Measurements from ENCODE around the gene SIDT1.

The SIDT1 gene

DNA sequence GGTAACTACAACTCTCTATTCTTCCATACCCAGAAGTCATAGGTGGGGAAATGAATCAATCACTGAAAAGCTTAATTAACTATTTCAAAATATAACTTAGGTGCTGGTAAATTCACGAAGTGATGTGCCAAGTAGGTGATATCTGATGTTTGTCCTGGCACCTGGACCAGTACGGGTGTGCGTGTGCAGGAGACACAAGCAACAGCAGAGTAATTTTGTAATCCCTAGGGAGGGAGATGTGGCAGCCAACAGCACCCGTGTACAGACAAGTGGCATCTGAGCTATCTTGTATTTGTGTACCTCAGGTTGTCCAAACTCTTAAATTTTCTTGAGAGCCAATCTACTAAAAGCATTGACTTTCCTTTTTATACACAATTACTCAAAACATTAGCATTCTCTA is 141.2 kb downstream of the SIDT1 start:
- Mint-ChIP-seq H3K27ac (no peak overlapping the region), H3K4me1 (no peaks in the 10 kb centered on the region), H3K9me3 (no peaks in the 10 kb centered on the region), H3K27me3 (no peaks in the 10 kb centered on the region), H3K36me3 (peaks cover 22% of the 10 kb centered on the region), H3K4me3 (no peak overlapping the region)
- no peak for DNase-seq
- CTCF ChIA-PET = no interaction called here

DNA sequence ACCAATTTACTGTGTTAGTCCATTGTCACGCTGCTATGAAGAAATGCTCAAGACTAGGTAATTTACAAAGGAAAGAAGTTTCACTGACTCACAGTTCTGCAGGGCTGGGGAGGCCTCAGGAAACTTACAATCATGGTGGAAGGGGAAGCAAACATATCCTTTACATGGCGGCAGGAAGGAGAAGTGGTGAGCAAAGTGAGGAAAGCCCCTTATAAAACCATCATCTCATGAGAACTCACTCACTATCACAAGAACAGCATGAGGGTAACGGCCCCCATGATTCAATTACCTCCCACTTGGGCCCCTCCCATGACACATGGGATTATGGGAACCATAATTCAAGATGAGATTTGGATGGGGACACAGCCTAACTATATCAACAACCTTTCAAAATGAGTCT is 143.9 kb downstream of the SIDT1 start:
- CTCF ChIA-PET = no interaction called here
- Mint-ChIP-seq H3K27ac (no peak overlapping the region), H3K27me3 (no peaks in the 10 kb centered on the region), H3K4me1 (no peaks in the 10 kb centered on the region), H3K4me3 (no peak overlapping the region), H3K9me3 (no peaks in the 10 kb centered on the region), H3K36me3 (peaks cover 20% of the 10 kb centered on the region)
- DNase-seq = no peak

DNA sequence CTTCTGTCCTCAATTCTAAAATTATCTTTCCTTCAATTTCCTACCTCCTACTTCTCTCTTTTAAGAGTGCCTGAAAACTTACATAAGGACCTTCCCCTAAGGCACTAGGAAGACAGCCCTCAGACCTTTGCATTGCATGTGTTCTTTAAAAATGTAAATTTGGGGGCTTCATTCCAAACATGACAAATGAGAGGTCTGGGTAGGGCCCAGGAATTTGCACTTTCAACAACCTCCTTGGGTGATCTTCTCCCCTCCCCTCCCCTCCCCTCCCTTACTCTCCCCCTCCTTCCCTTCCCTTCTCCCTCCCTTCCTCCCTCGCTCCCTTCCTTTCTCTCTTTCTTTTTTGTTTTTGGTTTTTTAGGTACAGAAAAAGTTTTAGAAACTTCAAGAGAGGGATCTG is 145.4 kb downstream of the SIDT1 start:
- CTCF ChIA-PET = no interaction called here
- H3K4me1 Mint-ChIP-seq = no peaks in the 10 kb centered on the region
- H3K36me3 Mint-ChIP-seq = peaks cover 19% of the 10 kb centered on the region
- H3K27me3 Mint-ChIP-seq = no peaks in the 10 kb centered on the region
- H3K27ac Mint-ChIP-seq = no peak overlapping the region
- H3K4me3 Mint-ChIP-seq = no peak overlapping the region
- no peaks in the 10 kb centered on the region for H3K9me3 Mint-ChIP-seq
- no peak for DNase-seq

DNA sequence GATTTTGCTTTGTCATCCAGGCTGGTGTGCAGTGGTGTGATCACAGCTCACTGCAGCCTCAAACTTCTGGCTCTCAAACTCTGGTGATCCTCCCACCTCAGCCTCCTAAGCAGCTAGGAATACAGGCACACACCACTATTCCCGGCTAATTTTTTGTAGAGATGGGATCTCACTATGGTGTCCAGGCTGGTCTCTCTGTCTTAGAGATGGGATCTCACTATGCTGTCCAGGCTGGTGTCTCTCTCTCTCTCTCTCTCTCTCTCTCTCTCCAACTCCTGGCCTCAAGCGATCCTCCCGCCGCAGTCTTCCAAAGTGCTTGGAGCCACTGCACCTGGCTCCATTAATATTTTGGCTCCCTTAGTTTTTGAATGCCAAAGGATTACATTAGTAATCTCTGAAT is 146.4 kb downstream of the SIDT1 start:
- Mint-ChIP-seq H3K27me3 (no peaks in the 10 kb centered on the region), H3K27ac (peak overlapping the region; percentile 75), H3K9me3 (no peaks in the 10 kb centered on the region), H3K36me3 (peaks cover 22% of the 10 kb centered on the region), H3K4me1 (no peaks in the 10 kb centered on the region), H3K4me3 (no peak overlapping the region)
- DNase-seq = no peak
- CTCF ChIA-PET = no interaction called here

Data from activated naive CD4-positive, alpha-beta T cell treated with anti-CD3 and anti-CD28 coated beads, Interleukin-2, amount 10 ng/mL, durations not matched to agents 7 days and 5 days (primary cell).